Calu3 (cell line): ENCODE measurements around the gene ARSK. TPM values are rescaled to one million over a fixed set of nuclear protein-coding genes. Genes with fewer than 3 reads are reported as not detected.

Experiments used
- BruUV-seq: library from RNA; stranded (reverse); fragments of 400-500 nt; replicated peaks from 2 replicates; lab custom pipeline; 2021; lab: Mats Ljungman, UMichigan
- CTCF ChIA-PET: fragments of 300-600 bp; sonication (Branson Sonifier 250); formaldehyde crosslinking; loops from one replicate; lab custom pipeline; 2022; ENCODE audit warnings: antibody characterized with exemption; lab: Charles Lee
- DNase-seq: peaks from one replicate; pipeline ENCODE4 v3.0.0; 2022
- H3K27ac Mint-ChIP-seq: one replicate; pipeline ENCODE4 v1.8.0; 2022; ENCODE audit warnings: mixed read lengths; ENCODE audit not compliant: unreplicated experiment
- H3K27me3 Mint-ChIP-seq: one replicate; pipeline ENCODE4 v1.8.0; 2022; ENCODE audit warnings: mixed read lengths; ENCODE audit not compliant: unreplicated experiment
- H3K36me3 Mint-ChIP-seq: one replicate; pipeline ENCODE4 v1.8.0; 2022; ENCODE audit warnings: mild to moderate bottlenecking, moderate library complexity, mixed read lengths; ENCODE audit not compliant: insufficient read depth, unreplicated experiment
- H3K4me1 Mint-ChIP-seq: one replicate; pipeline ENCODE4 v1.8.0; 2022; ENCODE audit warnings: mild to moderate bottlenecking, low read depth, mixed read lengths; ENCODE audit not compliant: unreplicated experiment
- H3K4me3 Mint-ChIP-seq: one replicate; pipeline ENCODE4 v1.8.0; 2022; ENCODE audit warnings: mild to moderate bottlenecking, low read depth, moderate library complexity, mixed read lengths; ENCODE audit not compliant: unreplicated experiment
- H3K9me3 Mint-ChIP-seq: one replicate; pipeline ENCODE4 v1.8.0; 2022; ENCODE audit warnings: low read depth, mixed read lengths; ENCODE audit not compliant: unreplicated experiment
- CTCF ChIP-seq: fragments of 200-600 bp; IDR thresholded peaks from one replicate; pipeline ENCODE4 v1.8.0; 2022; ENCODE audit warnings: antibody characterized with exemption; ENCODE audit not compliant: unreplicated experiment
- intact Hi-C: fragments of 100-400 bp; cut with micrococcal nuclease; formaldehyde crosslinking; loops from one replicate; pipeline ENCODE4 v1.10.0; 2022; ENCODE audit not compliant: unreplicated experiment
- total RNA-seq: library from RNA; stranded (reverse); gene quantifications from 2 replicates; pipeline ENCODE4 v1.2.3, GENCODE V29; 2022

Gene ARSK
- total RNA-seq, 1 experiment from 2014 or later: 6.6 TPM

- CTCF ChIA-PET: no interaction called here
Observed at GRCh38 chr5:95526871-95527270, 28.0 kb upstream of the ARSK start.

GRCh38 chr5:95528565-95528964, 26.3 kb upstream of the ARSK start:
- Mint-ChIP-seq H3K9me3 (no peaks in the 10 kb centered on the region), H3K27me3 (no peaks in the 10 kb centered on the region), H3K27ac (no peak overlapping the region), H3K36me3 (no peaks in the 10 kb centered on the region), H3K4me1 (no peaks in the 10 kb centered on the region), H3K4me3 (no peak overlapping the region)
- DNase-seq: no peak
- no peak for TF ChIP-seq CTCF
- no TSS peak for BruUV-seq
- CTCF ChIA-PET: no interaction called here
- intact Hi-C loops: no loop called here

More at GRCh38 chr5:95526871-95527270, 28.0 kb upstream of the ARSK start:
- H3K27ac Mint-ChIP-seq: no peak overlapping the region
- no peaks in the 10 kb centered on the region for H3K36me3 Mint-ChIP-seq
- intact Hi-C loops: no loop called here
- no peaks in the 10 kb centered on the region for H3K27me3 Mint-ChIP-seq
- no peaks in the 10 kb centered on the region for H3K9me3 Mint-ChIP-seq
- no peak for TF ChIP-seq CTCF
- no peaks in the 10 kb centered on the region for H3K4me1 Mint-ChIP-seq
- no TSS peak for BruUV-seq
- H3K4me3 Mint-ChIP-seq: no peak overlapping the region
- DNase-seq: no peak

GRCh38 chr5:95530416-95530815, 24.5 kb upstream of the ARSK start:
- Mint-ChIP-seq H3K27ac (no peak overlapping the region), H3K36me3 (no peaks in the 10 kb centered on the region), H3K9me3 (no peaks in the 10 kb centered on the region), H3K27me3 (no peaks in the 10 kb centered on the region), H3K4me3 (no peak overlapping the region), H3K4me1 (no peaks in the 10 kb centered on the region)
- BruUV-seq: no TSS peak
- CTCF ChIA-PET: no interaction called here
- no peak for TF ChIP-seq CTCF
- intact Hi-C loops: no loop called here
- DNase-seq: no peak

- intact Hi-C loops: no loop called here
- no peak overlapping the region for H3K4me3 Mint-ChIP-seq
- no peaks in the 10 kb centered on the region for H3K27me3 Mint-ChIP-seq
- DNase-seq: no peak
- CTCF ChIA-PET: no interaction called here
- no peaks in the 10 kb centered on the region for H3K36me3 Mint-ChIP-seq
- no peaks in the 10 kb centered on the region for H3K9me3 Mint-ChIP-seq
- no peaks in the 10 kb centered on the region for H3K4me1 Mint-ChIP-seq
- TF ChIP-seq CTCF: no peak
- no TSS peak for BruUV-seq
- no peak overlapping the region for H3K27ac Mint-ChIP-seq
Observed at GRCh38 chr5:95531491-95531890, 23.4 kb upstream of the ARSK start.
